ENCODE results near the gene ZNF611. TPM values are rescaled to one million over a fixed set of nuclear protein-coding genes. Genes with fewer than 3 reads are reported as not detected.
"Not testable (repeated sequence)": the region's sequence is repeated elsewhere in the genome, so short reads cannot be mapped to it uniquely, and the experiment has no call there.

Gene ZNF611
- total RNA-seq, 4 donors from 2014 or later: 10.1 to 15.4 (median 11.9) TPM

GRCh38 chr19:52703917-52704316 is 30.9 kb downstream of the ZNF611 start:
- DNase-seq (ENCODE audit: low spot score): no peak
- no peak for TF ChIP-seq CTCF (IDR thresholded peaks at IDR 0.05)
- ATAC-seq (ENCODE audit: low FRiP score): no peak

GRCh38 chr19:52700673-52701072 is 34.2 kb downstream of the ZNF611 start:
- no peak for TF ChIP-seq CTCF (IDR thresholded peaks at IDR 0.05)
- no peak for DNase-seq (ENCODE audit: low spot score)
- ATAC-seq (ENCODE audit: low FRiP score): no peak

DNA sequence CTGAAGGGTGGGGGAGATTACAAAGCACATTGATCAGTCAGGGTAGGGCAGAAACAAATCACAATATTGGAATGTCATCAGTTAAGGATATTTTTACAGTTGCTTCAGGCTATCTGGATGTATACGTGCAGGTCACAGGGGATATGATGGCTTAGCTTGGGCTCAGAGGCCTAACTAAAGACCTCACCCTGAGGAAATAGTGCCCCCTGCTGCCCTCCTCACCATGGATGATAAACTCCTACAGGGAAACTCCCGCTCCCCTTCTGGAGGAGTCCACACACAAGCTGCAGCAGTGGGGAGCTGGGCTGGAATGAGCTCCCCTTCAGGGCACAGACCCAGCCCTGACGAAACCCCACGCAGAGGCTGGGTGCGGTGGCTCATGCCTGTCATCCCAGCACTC is 35.3 kb downstream of the ZNF611 start:
- ATAC-seq (ENCODE audit: low FRiP score); DNase-seq (ENCODE audit: low spot score): not testable (repeated sequence)

DNA sequence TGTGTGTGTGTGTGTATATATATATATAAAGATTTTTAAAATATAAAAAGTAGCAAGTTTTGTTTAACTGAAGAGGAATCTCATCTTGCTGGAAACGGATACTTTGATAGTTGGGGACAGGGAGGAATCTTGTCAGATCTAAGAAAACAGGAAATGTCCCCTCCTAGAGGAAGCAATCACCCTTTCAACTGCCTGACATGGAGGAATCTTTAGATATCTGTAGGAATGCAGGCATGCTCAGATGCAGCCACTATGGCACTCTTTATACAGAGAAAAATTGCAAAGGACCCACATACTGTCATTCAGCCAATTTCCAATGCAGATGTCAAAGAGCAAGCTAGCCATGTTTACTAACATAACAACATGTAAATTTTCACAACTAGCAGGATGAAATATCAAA is 38.8 kb downstream of the ZNF611 start:
- TF ChIP-seq CTCF (IDR thresholded peaks at IDR 0.05): no peak
- no peak for DNase-seq (ENCODE audit: low spot score)
- ATAC-seq (ENCODE audit: low FRiP score): no peak

DNA sequence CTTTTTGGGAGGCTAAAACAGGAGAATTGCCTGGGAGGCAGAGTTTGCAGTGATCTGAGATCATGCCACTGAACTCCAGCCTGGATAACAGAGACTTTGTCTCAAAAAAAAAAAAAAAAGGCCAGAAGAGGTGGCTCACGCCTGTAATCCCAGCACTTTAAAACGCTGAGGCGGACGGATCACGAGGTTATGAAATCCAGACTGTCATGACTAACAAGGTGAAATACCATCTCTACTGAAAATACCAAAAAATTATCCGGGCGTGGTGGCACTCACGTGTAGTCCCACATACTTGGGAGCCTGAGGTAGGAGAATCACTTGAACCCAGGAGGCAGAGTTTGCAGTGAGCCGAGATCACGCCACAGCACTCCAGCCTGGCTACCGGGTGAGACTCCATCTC is 39.9 kb downstream of the ZNF611 start:
- TF ChIP-seq CTCF (IDR thresholded peaks at IDR 0.05): no peak
- DNase-seq (ENCODE audit: low spot score) (no peak), ATAC-seq (ENCODE audit: low FRiP score) (no peak)

DNA sequence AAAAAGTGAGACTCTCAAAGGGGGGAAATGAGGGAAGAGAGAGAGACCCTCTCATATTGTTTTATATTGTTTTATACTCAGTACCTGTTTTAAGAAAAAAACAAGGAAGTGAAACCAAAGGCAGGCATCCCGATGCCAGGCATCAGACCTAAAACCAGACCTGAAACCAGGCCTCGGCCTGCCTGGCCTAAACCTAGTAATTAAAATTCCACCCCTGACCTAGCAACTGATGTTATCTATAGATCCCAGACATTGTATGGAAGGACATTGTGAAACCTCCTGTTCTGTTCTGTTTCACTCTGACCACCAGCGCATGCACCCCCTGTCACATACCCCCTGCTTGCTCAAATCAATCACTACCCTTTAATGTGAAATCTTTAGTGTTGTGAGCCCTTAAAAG is 40.6 kb downstream of the ZNF611 start:
- DNase-seq (ENCODE audit: low spot score); ATAC-seq (ENCODE audit: low FRiP score): not testable (repeated sequence)

GRCh38 chr19:52692431-52693008 is 42.3 kb downstream of the ZNF611 start:
- ATAC-seq (ENCODE audit: low FRiP score) (no peak), DNase-seq (ENCODE audit: low spot score) (no peak)
- TF ChIP-seq CTCF (IDR thresholded peaks at IDR 0.05): no peak

- ATAC-seq (ENCODE audit: low FRiP score) (no peak), DNase-seq (ENCODE audit: low spot score) (no peak)
- TF ChIP-seq CTCF (IDR thresholded peaks at IDR 0.05): no peak
Measured at GRCh38 chr19:52691737-52692136, 43.1 kb downstream of the ZNF611 start.

All from omental fat pad (tissue), 4 donors.